ENCODE data around the gene MMP2.

The MMP2 gene

DNA sequence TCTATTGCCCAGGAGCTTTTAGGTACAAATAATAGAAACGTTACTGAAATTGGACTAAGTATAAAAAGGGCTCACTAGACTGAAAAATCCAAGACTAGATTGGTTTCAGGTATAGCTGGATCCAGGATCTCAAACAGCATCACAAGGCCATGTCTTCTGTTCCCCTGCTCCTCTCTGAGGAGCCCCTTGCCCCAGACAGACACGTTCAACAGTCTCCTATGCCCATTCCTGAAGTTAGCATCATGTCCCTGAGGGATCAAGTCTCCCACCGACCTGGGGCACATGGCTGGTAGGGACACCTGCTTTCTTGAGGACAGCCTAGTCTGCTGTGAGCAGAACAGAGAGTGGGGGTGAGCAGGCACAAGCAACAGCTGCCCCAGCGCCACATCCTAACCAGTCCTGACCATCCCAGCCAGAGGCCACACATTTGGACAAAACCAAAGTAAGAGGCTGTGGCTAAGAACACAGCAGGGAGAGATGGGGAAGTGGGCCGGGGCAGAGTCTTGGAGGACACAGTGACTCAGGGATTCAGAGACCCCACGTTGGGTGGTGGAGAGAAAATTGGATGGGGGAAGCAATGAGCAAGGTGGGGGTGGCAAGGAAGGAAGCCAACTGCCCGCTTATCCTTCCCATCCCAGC is 10.5 kb upstream of the MMP2 start:
- TF ChIP-seq, protein P1, sequence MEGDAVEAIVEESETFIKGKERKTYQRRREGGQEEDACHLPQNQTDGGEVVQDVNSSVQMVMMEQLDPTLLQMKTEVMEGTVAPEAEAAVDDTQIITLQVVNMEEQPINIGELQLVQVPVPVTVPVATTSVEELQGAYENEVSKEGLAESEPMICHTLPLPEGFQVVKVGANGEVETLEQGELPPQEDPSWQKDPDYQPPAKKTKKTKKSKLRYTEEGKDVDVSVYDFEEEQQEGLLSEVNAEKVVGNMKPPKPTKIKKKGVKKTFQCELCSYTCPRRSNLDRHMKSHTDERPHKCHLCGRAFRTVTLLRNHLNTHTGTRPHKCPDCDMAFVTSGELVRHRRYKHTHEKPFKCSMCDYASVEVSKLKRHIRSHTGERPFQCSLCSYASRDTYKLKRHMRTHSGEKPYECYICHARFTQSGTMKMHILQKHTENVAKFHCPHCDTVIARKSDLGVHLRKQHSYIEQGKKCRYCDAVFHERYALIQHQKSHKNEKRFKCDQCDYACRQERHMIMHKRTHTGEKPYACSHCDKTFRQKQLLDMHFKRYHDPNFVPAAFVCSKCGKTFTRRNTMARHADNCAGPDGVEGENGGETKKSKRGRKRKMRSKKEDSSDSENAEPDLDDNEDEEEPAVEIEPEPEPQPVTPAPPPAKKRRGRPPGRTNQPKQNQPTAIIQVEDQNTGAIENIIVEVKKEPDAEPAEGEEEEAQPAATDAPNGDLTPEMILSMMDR (IDR thresholded peaks at IDR 0.05), result no peak
- no peak for TF ChIP-seq ZFX (IDR thresholded peaks at IDR 0.05; ENCODE audit: borderline replicate concordance)
- H3K27ac ChIP-seq, result no peak overlapping the region

DNA sequence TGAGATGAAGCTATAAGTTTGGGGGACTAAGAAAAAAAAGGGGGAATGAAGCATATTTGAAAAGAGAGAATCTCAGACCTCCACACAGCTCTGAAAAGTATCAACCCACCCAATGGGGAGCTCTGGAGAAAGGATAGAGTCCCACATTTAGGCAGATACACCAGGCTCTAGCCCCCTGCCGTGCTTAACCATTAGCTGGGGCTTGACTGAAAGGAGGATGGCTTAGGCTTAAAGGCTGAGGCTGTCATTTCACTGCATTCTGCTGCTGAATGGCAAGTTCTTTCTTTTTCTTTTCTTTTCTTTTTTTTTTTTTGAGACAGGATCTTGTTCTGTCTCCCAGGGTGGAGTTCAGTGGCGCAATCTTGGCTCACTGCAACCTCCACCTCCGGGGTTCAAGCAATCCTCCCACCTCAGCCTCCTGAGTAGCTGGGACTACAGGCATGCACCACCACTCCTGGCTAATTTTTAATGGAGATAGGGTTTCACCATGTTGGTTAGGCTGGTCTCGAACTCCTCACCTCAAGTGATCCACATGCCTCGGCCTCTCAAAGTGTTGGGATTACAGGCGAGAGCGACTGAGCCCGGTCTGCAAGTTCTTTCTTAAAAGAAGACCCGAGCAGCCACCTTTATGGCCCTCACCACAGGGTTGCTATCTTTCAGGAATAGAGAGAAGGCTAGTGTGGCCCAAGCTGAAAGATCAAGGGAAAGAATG is 9.0 kb upstream of the MMP2 start:
- no peak overlapping the region for H3K27ac ChIP-seq
- TF ChIP-seq ZFX (IDR thresholded peaks at IDR 0.05; ENCODE audit: borderline replicate concordance), result no peak
- TF ChIP-seq, protein P1 (IDR thresholded peaks at IDR 0.05), result no peak

DNA sequence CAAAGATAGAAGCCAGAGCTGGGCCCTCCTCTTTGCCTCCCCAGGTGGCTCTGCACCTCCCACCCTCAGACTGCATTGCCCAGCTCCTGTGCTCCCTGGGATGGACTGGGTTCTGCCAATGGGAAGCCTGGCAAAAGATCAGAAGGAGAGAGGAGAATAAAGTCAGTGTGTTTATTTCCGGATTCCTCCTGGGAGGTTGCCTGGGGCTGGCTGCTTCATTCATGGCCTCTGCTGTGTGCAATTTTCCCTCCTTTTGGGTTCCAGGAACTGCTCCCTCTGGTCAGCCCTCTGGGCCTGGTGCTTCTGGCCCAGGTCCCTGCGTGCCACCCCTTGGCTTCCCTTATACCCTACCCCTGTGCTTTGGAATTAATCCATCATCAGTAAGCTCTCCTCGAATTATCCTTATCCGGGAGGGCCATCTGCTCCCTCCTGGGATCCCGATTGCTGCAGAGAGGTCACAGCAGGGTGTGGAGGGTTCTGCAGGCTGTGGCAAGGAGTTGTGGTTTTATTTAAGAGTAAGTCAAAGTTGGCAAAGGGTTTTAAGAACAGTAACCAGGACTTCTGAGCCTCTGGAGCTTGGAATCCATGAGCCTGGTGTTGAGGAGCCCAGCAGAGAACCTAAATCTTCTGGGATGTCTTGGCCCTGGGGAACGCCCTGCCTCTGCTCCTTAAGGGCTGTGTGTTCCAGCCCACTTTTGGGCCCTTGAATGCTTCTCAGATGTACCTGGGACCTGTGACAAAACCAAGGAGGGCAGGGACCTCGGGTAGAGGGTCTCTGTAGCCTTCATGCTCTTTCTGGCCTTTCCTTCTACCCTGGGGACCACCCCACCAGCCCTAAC is 8.2 kb upstream of the MMP2 start:
- no peak for TF ChIP-seq ZFX (IDR thresholded peaks at IDR 0.05; ENCODE audit: borderline replicate concordance)
- TF ChIP-seq, protein P1 (IDR thresholded peaks at IDR 0.05), result no peak
- no peak overlapping the region for H3K27ac ChIP-seq

DNA sequence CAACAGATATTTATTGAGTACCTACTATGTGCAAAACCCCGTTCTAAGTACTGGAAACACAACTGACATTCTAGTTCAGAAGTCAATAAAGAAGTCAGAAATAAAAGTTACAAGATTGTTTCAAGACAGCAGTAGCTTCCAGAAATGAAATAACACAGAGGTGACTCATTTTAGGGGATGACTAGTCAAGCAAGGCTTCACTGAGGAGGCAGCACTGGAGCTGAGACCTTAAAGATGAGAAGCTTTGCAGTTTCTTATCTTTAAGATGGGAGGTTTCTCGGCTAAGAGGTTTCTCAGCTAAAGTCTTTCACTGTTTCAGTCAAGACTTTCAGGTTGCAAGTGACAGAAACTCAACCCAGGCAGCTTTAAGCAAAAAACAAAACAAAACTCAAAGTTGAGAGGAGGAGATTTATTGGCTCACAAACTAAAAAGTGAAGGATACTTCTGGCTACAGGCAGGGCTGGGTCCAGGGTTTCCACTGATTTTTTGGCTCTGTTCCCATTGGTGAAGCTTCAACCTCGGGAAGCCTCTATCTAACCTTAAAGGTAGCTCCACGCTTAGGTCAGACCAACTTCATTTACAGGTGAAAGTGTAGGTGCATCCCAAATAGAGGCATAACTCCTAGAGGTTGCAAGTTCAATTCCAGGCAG is 7.4 kb upstream of the MMP2 start:
- no peak for TF ChIP-seq ZFX (IDR thresholded peaks at IDR 0.05; ENCODE audit: borderline replicate concordance)
- TF ChIP-seq, protein P1 (IDR thresholded peaks at IDR 0.05), result no peak
- H3K27ac ChIP-seq, result no peak overlapping the region

DNA sequence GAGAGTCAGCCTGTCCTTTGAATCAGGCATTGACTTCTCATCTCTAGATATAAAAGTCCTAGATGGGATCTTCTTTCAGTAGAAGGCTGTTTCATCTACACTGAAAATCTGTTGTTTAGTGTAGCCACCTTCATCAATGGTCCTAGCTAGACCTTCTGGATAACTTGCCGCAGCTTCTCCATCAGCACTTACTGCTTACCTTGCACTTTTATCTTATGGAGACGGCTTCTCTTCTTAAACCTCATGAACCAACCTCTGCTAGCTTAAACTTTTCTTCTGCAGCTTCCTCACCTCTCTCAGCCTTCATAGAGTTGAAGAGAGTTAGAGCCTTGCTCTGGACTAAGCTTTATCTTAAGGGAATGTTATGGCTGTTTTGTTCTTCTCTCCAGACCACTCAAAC is 5.4 kb upstream of the MMP2 start:
- TF ChIP-seq ZFX (IDR thresholded peaks at IDR 0.05; ENCODE audit: borderline replicate concordance), result no peak
- TF ChIP-seq, protein P1 (IDR thresholded peaks at IDR 0.05), result no peak
- no peak overlapping the region for H3K27ac ChIP-seq

DNA sequence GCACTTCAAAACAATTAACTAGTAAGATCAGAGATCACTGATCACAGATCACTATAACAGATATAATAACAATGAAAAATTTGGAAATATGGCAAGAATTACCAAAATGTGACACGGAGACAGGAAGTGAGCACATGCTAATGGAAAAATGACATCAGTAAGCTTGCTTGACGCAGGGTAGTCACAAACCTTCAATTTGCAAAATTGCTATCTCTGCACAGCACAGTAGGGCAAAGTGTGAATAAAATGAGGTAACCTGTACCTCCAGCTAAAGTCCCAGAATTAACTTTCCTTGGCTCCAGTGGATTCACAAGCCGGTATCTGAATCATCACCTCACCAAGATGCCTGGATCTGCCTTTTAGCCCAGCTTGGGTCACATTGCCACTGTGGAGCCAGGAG is 4.2 kb upstream of the MMP2 start:
- H3K27ac ChIP-seq, result no peak overlapping the region
- TF ChIP-seq, protein P1 (IDR thresholded peaks at IDR 0.05), result no peak
- no peak for TF ChIP-seq ZFX (IDR thresholded peaks at IDR 0.05; ENCODE audit: borderline replicate concordance)
